HG02588 (cell line): ENCODE measurements around the gene FRY.

ENCODE experiments used
- ATAC-seq: cut with Tn5 transposase; IDR thresholded peaks from one replicate; pipeline ENCODE4 v1.9.1; 2021; ENCODE audit warnings: mild to moderate bottlenecking, moderate library complexity; ENCODE audit not compliant: unreplicated experiment

FRY gene

GRCh38 chr13:32165796-32166195 lies 134.2 kb downstream of the FRY start:
- no peak for ATAC-seq

- ATAC-seq = no peak
These were observed 136.6 kb downstream of the FRY start for GRCh38 chr13:32168131-32168530.

- ATAC-seq = no peak
These were observed 139.3 kb downstream of the FRY start for GRCh38 chr13:32170841-32171240.

GRCh38 chr13:32173881-32174280 lies 142.3 kb downstream of the FRY start:
- no peak for ATAC-seq

- no peak for ATAC-seq
These were observed 142.8 kb downstream of the FRY start for GRCh38 chr13:32174366-32174765.

GRCh38 chr13:32175307-32175706 lies 143.7 kb downstream of the FRY start:
- ATAC-seq = no peak

GRCh38 chr13:32175943-32176342 lies 144.4 kb downstream of the FRY start:
- ATAC-seq = no peak

GRCh38 chr13:32176696-32177095 lies 145.1 kb downstream of the FRY start:
- ATAC-seq = no peak

- ATAC-seq = no peak
These were observed 147.2 kb downstream of the FRY start for GRCh38 chr13:32178763-32179162.

GRCh38 chr13:32179708-32180107 lies 148.1 kb downstream of the FRY start:
- ATAC-seq = no peak

GRCh38 chr13:32187651-32188050 lies 156.1 kb downstream of the FRY start:
- no peak for ATAC-seq

- ATAC-seq = no peak
These were observed 160.0 kb downstream of the FRY start for GRCh38 chr13:32191452-32191998.

GRCh38 chr13:32195713-32196112 lies 164.1 kb downstream of the FRY start:
- ATAC-seq = no peak

- no peak for ATAC-seq
These were observed 167.6 kb downstream of the FRY start for GRCh38 chr13:32199168-32199567.

- no peak for ATAC-seq
These were observed 169.2 kb downstream of the FRY start for GRCh38 chr13:32200741-32201140.

GRCh38 chr13:32201809-32202208 lies 170.2 kb downstream of the FRY start:
- no peak for ATAC-seq

- no peak for ATAC-seq
These were observed 170.7 kb downstream of the FRY start for GRCh38 chr13:32202268-32202667.

GRCh38 chr13:32203221-32203620 lies 171.6 kb downstream of the FRY start:
- ATAC-seq = no peak

GRCh38 chr13:32203736-32204135 lies 172.2 kb downstream of the FRY start:
- ATAC-seq = no peak

- ATAC-seq = no peak
These were observed 174.0 kb downstream of the FRY start for GRCh38 chr13:32205431-32206096.

GRCh38 chr13:32206097-32206740 lies 174.6 kb downstream of the FRY start:
- ATAC-seq = no peak

GRCh38 chr13:32208860-32209259 lies 177.3 kb downstream of the FRY start:
- no peak for ATAC-seq
